HCT116 (cell line): Measurements from ENCODE around the gene ACE. TPM values are rescaled to one million over a fixed set of nuclear protein-coding genes. Genes with fewer than 3 reads are reported as not detected.

Experiments used
- ATAC-seq: fragments of 200-7000 bp; cut with Tn5 transposase; 2 replicates; pipeline ENCODE4 v1.9.1; 2020; ENCODE audit warnings: mild to moderate bottlenecking, moderate library complexity
- BruUV-seq: library from RNA; stranded (reverse); fragments of 400-500 nt; replicated peaks from 2 replicates; lab custom pipeline; 2021; lab: Mats Ljungman, UMichigan
- CTCF ChIA-PET: fragments of 300-600 bp; sonication (Branson Sonifier 250); formaldehyde crosslinking; loops from one replicate; lab custom pipeline; 2021; ENCODE audit warnings: antibody characterized with exemption; lab: Charles Lee
- POLR2A ChIA-PET: fragments of 300-600, 350-600 bp; sonication (Branson Sonifier 250); formaldehyde crosslinking; loops from one replicate; lab custom pipeline; 2021; ENCODE audit warnings: antibody characterized with exemption; lab: Charles Lee
- RAD21 ChIA-PET, 2 experiments: fragments of 300-600 bp; sonication (Branson Sonifier 250); formaldehyde crosslinking; loops; one replicate each; lab custom pipeline; 2023; ENCODE audit warnings: low total read pairs in 2 of 2; ENCODE audit not compliant: uncharacterized antibody in 2 of 2, unreplicated experiment in 2 of 2, low non-redundant PET in 1 of 2; lab: Charles Lee
- DNase-seq: peaks from one replicate; pipeline ENCODE4 v3.0.0-alpha.2; 2010; ENCODE audit warnings: low read depth, low spot score
- H2AFZ ChIP-seq: fragments of 200-600 bp; shearing (Covaris generic), sonication (generic); 2 replicates; pipeline ENCODE4 v1.6.1; 2017; ENCODE audit warnings: low read depth, mixed run types, mixed read lengths, antibody characterized with exemption, low read length; ENCODE audit not compliant: poor library complexity, severe bottlenecking
- H3K27ac ChIP-seq: 2 replicates; pipeline ENCODE4 v1.5.1; 2012; ENCODE audit warnings: low read depth, low read length
- H3K27me3 ChIP-seq: fragments of 200-600 bp; sonication (generic); 2 replicates; pipeline ENCODE4 v1.6.1; 2016; ENCODE audit warnings: mixed run types, low read length, mixed read lengths; ENCODE audit not compliant: insufficient read depth
- H3K36me3 ChIP-seq, 2 experiments: fragments of 200-500 bp in 1 of 2; fragments of 200-600 bp in 1 of 2; sonication (Bioruptor generic) in 1 of 2; sonication (generic) in 1 of 2; 2 replicates each; pipeline versions ENCODE4 v1.5.1 to v1.6.1; 2014 to 2016; ENCODE audit warnings: low read length in 2 of 2, inconsistent platforms in 1 of 2, mixed read lengths in 1 of 2, mixed run types in 1 of 2; ENCODE audit not compliant: insufficient read depth in 2 of 2, control insufficient read depth in 1 of 2
- H3K4me1 ChIP-seq, 2 experiments: fragments of 200-600 bp in 1 of 2; sonication (generic) in 1 of 2; 2 replicates each; pipeline versions ENCODE4 v1.5.1 to v1.6.1; 2012 to 2017; ENCODE audit warnings: low read length in 2 of 2, inconsistent platforms in 1 of 2, mild to moderate bottlenecking in 1 of 2, mixed read lengths in 1 of 2, mixed run types in 1 of 2, moderate library complexity in 1 of 2; ENCODE audit not compliant: insufficient read depth in 2 of 2, control insufficient read depth in 1 of 2
- H3K4me2 ChIP-seq: fragments of 200-600 bp; sonication (generic); 2 replicates; pipeline ENCODE4 v1.6.1; 2017; ENCODE audit warnings: mixed run types, low read length, mixed read lengths
- H3K4me3 ChIP-seq, 2 experiments: fragments of 200-600 bp in 1 of 2; sonication (generic) in 1 of 2; replicated peaks in 1 of 2; 2 replicates each; pipeline ENCODE4 v1.5.1; 2011 to 2016; ENCODE audit warnings: low read length in 2 of 2, control low read depth in 1 of 2, low read depth in 1 of 2, mild to moderate bottlenecking in 1 of 2, mixed read lengths in 1 of 2, mixed run types in 1 of 2
- H3K79me2 ChIP-seq: fragments of 200-600 bp; sonication (generic); 2 replicates; pipeline ENCODE4 v1.6.1; 2017; ENCODE audit warnings: mild to moderate bottlenecking, mixed run types, low read length, moderate library complexity, mixed read lengths; ENCODE audit not compliant: insufficient read depth
- H3K9ac ChIP-seq: fragments of 200-600 bp; sonication (generic); 2 replicates; pipeline ENCODE4 v1.6.1; 2016; ENCODE audit warnings: low read length, mixed read lengths
- H3K9me2 ChIP-seq: fragments of 200-600 bp; sonication (generic), shearing (Covaris generic); 2 replicates; pipeline ENCODE4 v1.6.1; 2017; ENCODE audit warnings: mixed run types, mild to moderate bottlenecking, moderate library complexity; ENCODE audit not compliant: insufficient read depth
- H3K9me3 ChIP-seq, 2 experiments: fragments of 200-500 bp in 1 of 2; fragments of 200-600 bp in 1 of 2; sonication (Bioruptor generic) in 1 of 2; sonication (generic) in 1 of 2; 2 replicates each; pipeline ENCODE4 v1.6.1; 2014 to 2017; ENCODE audit warnings: low read length in 2 of 2, mixed read lengths in 2 of 2, inconsistent platforms in 1 of 2, low read depth in 1 of 2, mild to moderate bottlenecking in 1 of 2, mixed run types in 1 of 2, moderate library complexity in 1 of 2; ENCODE audit not compliant: control insufficient read depth in 1 of 2, insufficient read depth in 1 of 2
- H4K20me1 ChIP-seq: fragments of 200-600 bp; sonication (generic), shearing (Covaris generic); 2 replicates; pipeline ENCODE4 v1.6.1; 2017; ENCODE audit warnings: mixed run types, mild to moderate bottlenecking, moderate library complexity; ENCODE audit not compliant: insufficient read depth
- CBX3 ChIP-seq: IDR thresholded peaks from 2 replicates; pipeline ENCODE4 v1.6.1; 2012; ENCODE audit warnings: low read depth
- CEBPB ChIP-seq: IDR thresholded peaks from 2 replicates; pipeline ENCODE4 v1.6.1; 2012; ENCODE audit warnings: low read depth
- EGR1 ChIP-seq: IDR thresholded peaks from 2 replicates; pipeline ENCODE4 v1.6.1; 2012; ENCODE audit warnings: low read depth
- ELF1 ChIP-seq: IDR thresholded peaks from 2 replicates; pipeline ENCODE4 v1.6.1; 2012; ENCODE audit warnings: low read depth, borderline replicate concordance
- EZH2phosphoT487 ChIP-seq: fragments of 200-600 bp; IDR thresholded peaks from 2 replicates; pipeline ENCODE4 v1.6.1; 2018; ENCODE audit warnings: antibody characterized with exemption, borderline replicate concordance
- FOSL1 ChIP-seq: IDR thresholded peaks from 2 replicates; pipeline ENCODE4 v1.6.1; 2012; ENCODE audit warnings: low read depth
- POLR2A ChIP-seq: IDR thresholded peaks from 2 replicates; pipeline ENCODE4 v1.7.0; 2011; ENCODE audit warnings: borderline replicate concordance; ENCODE audit not compliant: insufficient read depth, insufficient read length; ENCODE audit errors: extremely low read depth
- POLR2AphosphoS5 ChIP-seq: IDR thresholded peaks from 2 replicates; pipeline ENCODE4 v1.6.1; 2011; ENCODE audit warnings: mild to moderate bottlenecking, low read depth, low read length, moderate library complexity
- RAD21 ChIP-seq: IDR thresholded peaks from 2 replicates; pipeline ENCODE4 v1.6.1; 2012; ENCODE audit warnings: low read depth, mild to moderate bottlenecking
- SIN3A ChIP-seq: IDR thresholded peaks from 2 replicates; pipeline ENCODE4 v1.6.1; 2012; ENCODE audit warnings: low read depth
- SP1 ChIP-seq: IDR thresholded peaks from 2 replicates; pipeline ENCODE4 v1.6.1; 2012; ENCODE audit warnings: low read depth
- YY1 ChIP-seq: IDR thresholded peaks from 2 replicates; pipeline ENCODE4 v1.6.1; 2011; ENCODE audit warnings: low read length, low read depth, moderate library complexity, mild to moderate bottlenecking; ENCODE audit not compliant: insufficient replicate concordance; ENCODE audit errors: extremely low read depth
- ZFX ChIP-seq: fragments of 450-650 bp; IDR thresholded peaks from 2 replicates; pipeline ENCODE4 v1.6.1; 2017
- ZNF274 ChIP-seq: fragments of 200-500 bp; sonication (Bioruptor generic); IDR thresholded peaks from 2 replicates; pipeline ENCODE4 v1.6.1; 2014; ENCODE audit warnings: mild to moderate bottlenecking, low read depth, low read length, inconsistent platforms
- intact Hi-C: fragments of 100-400 bp; cut with micrococcal nuclease; formaldehyde crosslinking; loops from 2 replicates; pipeline ENCODE4 v1.10.0; 2022
- total RNA-seq: library from RNA; stranded (reverse); gene quantifications from one replicate; pipeline ENCODE4 v1.2.1, GENCODE V29; 2021; ENCODE audit not compliant: unreplicated experiment
- TF ChIP-seq, protein P1 (sequence below), 3 experiments: fragments of 200-600 bp in 1 of 3; sonication (generic) in 1 of 3; IDR thresholded peaks in 2 of 3; conservative IDR thresholded peaks in 1 of 3; 2 replicates each; pipeline ENCODE4 v1.5.1; 2012 to 2017; ENCODE audit warnings: low read depth in 2 of 3, low read length in 2 of 3, antibody characterized with exemption in 1 of 3, borderline replicate concordance in 1 of 3, control low read depth in 1 of 3, mild to moderate bottlenecking in 1 of 3, mixed read lengths in 1 of 3, mixed run types in 1 of 3, moderate library complexity in 1 of 3; ENCODE audit not compliant: insufficient read depth in 1 of 3
- TF ChIP-seq, protein P2 (sequence below): IDR thresholded peaks from 2 replicates; pipeline ENCODE4 v1.6.1; 2011; ENCODE audit warnings: mild to moderate bottlenecking, low read length, moderate library complexity; ENCODE audit not compliant: insufficient replicate concordance; ENCODE audit errors: extremely low read depth

Gene ACE
- total RNA-seq, 1 experiment from 2014 or later: 7.7 TPM

GRCh38 chr17:63488851-63489250, 12.0 kb downstream of the ACE start:
- POLR2A ChIA-PET: interaction anchor here (0.6 kb wide), 1 partner anchor 43 kb away, joined by 3 read pairs; no protein-coding TSS in a partner anchor
- H3K4me2 ChIP-seq: no peak overlapping the region
- no peak overlapping the region for H3K27ac ChIP-seq
- no peaks in the 10 kb centered on the region for H4K20me1 ChIP-seq
- H2AFZ ChIP-seq: no peak overlapping the region
- H3K9me3 ChIP-seq: no peaks in the 10 kb centered on the region
- no peak for DNase-seq
- RAD21 ChIA-PET: no interaction called here
- CTCF ChIA-PET: interaction anchor here (1.5 to 2.7 kb wide), 2 partner anchors 10 to 123 kb away, joined by 3 to 6 read pairs; no protein-coding TSS in a partner anchor
- H3K36me3 ChIP-seq: no peaks in the 10 kb centered on the region
- no peak for ATAC-seq
- no peaks in the 10 kb centered on the region for H3K79me2 ChIP-seq
- H3K9ac ChIP-seq: no peak overlapping the region
- TF ChIP-seq, protein P1, sequence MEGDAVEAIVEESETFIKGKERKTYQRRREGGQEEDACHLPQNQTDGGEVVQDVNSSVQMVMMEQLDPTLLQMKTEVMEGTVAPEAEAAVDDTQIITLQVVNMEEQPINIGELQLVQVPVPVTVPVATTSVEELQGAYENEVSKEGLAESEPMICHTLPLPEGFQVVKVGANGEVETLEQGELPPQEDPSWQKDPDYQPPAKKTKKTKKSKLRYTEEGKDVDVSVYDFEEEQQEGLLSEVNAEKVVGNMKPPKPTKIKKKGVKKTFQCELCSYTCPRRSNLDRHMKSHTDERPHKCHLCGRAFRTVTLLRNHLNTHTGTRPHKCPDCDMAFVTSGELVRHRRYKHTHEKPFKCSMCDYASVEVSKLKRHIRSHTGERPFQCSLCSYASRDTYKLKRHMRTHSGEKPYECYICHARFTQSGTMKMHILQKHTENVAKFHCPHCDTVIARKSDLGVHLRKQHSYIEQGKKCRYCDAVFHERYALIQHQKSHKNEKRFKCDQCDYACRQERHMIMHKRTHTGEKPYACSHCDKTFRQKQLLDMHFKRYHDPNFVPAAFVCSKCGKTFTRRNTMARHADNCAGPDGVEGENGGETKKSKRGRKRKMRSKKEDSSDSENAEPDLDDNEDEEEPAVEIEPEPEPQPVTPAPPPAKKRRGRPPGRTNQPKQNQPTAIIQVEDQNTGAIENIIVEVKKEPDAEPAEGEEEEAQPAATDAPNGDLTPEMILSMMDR (IDR thresholded peaks at IDR 0.05 in 2 of 3, conservative IDR thresholded peaks at IDR 0.05 in 1 of 3; ENCODE audit: borderline replicate concordance in 1 of 3, insufficient read depth in 1 of 3, low read depth in 2 of 3, low read length in 2 of 3): no peak
- TF ChIP-seq YY1 (no peak), RAD21 (no peak), ZNF274 (no peak), EGR1 (no peak), ZFX (no peak), SIN3A (no peak), FOSL1 (no peak), EZH2phosphoT487 (no peak), POLR2AphosphoS5 (no peak), CBX3 (no peak), SP1 (no peak), POLR2A (no peak), CEBPB (no peak), ELF1 (no peak)
- TF ChIP-seq, protein P2, sequence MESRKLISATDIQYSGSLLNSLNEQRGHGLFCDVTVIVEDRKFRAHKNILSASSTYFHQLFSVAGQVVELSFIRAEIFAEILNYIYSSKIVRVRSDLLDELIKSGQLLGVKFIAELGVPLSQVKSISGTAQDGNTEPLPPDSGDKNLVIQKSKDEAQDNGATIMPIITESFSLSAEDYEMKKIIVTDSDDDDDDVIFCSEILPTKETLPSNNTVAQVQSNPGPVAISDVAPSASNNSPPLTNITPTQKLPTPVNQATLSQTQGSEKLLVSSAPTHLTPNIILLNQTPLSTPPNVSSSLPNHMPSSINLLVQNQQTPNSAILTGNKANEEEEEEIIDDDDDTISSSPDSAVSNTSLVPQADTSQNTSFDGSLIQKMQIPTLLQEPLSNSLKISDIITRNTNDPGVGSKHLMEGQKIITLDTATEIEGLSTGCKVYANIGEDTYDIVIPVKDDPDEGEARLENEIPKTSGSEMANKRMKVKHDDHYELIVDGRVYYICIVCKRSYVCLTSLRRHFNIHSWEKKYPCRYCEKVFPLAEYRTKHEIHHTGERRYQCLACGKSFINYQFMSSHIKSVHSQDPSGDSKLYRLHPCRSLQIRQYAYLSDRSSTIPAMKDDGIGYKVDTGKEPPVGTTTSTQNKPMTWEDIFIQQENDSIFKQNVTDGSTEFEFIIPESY: no peak
- intact Hi-C loops: no loop called here
- peaks cover 0 to 8% of the 10 kb centered on the region in 2 experiments; a peak in 3 of 4 replicates for H3K4me1 ChIP-seq
- H3K9me2 ChIP-seq: no peaks in the 10 kb centered on the region
- no peaks in the 10 kb centered on the region; the same call in 1 of the 2 replicates for H3K27me3 ChIP-seq
- no TSS peak for BruUV-seq
- no peak overlapping the region for H3K4me3 ChIP-seq
